CD4-positive, alpha-beta T cell treated with Interleukin-2 at 100 ng/mL for 4 hours (primary cell): ENCODE measurements around the gene TBC1D20.
"Not testable (repeated sequence)": the region's sequence is repeated elsewhere in the genome, so short reads cannot be mapped to it uniquely, and the experiment has no call there.

ENCODE experiments used
- DNase-seq: peaks from one replicate; pipeline ENCODE4 v3.0.0-alpha.2; 2020; ENCODE audit warnings: low spot score

Gene TBC1D20

GRCh38 chr20:401682-402495 is 60.4 kb downstream of the TBC1D20 start:
- DNase-seq, result no peak

GRCh38 chr20:400454-401275 is 61.7 kb downstream of the TBC1D20 start:
- DNase-seq, result no peak

- DNase-seq, result no peak
These were observed 62.2 kb downstream of the TBC1D20 start for GRCh38 chr20:400128-400453.

GRCh38 chr20:399182-399707 is 63.1 kb downstream of the TBC1D20 start:
- no peak for DNase-seq

- DNase-seq, result no peak
These were observed 64.7 kb downstream of the TBC1D20 start for GRCh38 chr20:397432-398237.

GRCh38 chr20:396619-397431 is 65.5 kb downstream of the TBC1D20 start:
- no peak for DNase-seq

- no peak for DNase-seq
These were observed 66.1 kb downstream of the TBC1D20 start for GRCh38 chr20:396252-396618.

GRCh38 chr20:393296-393695 is 69.0 kb downstream of the TBC1D20 start:
- DNase-seq, result not testable (repeated sequence)

- DNase-seq, result no peak
These were observed 71.2 kb downstream of the TBC1D20 start for GRCh38 chr20:391041-391711.

GRCh38 chr20:389220-389619 is 73.1 kb downstream of the TBC1D20 start:
- no peak for DNase-seq

- DNase-seq, result no peak
These were observed 74.0 kb downstream of the TBC1D20 start for GRCh38 chr20:388034-388994.

- no peak for DNase-seq
These were observed 74.8 kb downstream of the TBC1D20 start for GRCh38 chr20:387520-387919.

- DNase-seq, result not testable (repeated sequence)
These were observed 75.7 kb downstream of the TBC1D20 start for GRCh38 chr20:386634-387033.
